Left ventricle myocardium inferior (tissue), 1 donor: ENCODE data around the gene RFESD. TPM values are rescaled to one million over a fixed set of nuclear protein-coding genes. Genes with fewer than 3 reads are reported as not detected.
A peak's percentile ranks its signal among the peaks of the same experiment; 100 is the strongest.

Source experiments
- DNase-seq: peaks from one replicate; pipeline ENCODE4 v3.0.0-alpha.2; 2020
- H3K27ac ChIP-seq: fragments of 200-600 bp; replicated peaks from 2 replicates; pipeline ENCODE4 v1.8.0; 2021
- H3K27me3 ChIP-seq: fragments of 200-600 bp; 2 replicates; pipeline ENCODE4 v1.8.0; 2021; ENCODE audit warnings: low read depth
- H3K36me3 ChIP-seq: fragments of 200-600 bp; 2 replicates; pipeline ENCODE4 v1.8.0; 2021
- H3K4me1 ChIP-seq: fragments of 200-600 bp; 2 replicates; pipeline ENCODE4 v1.8.0; 2021
- H3K4me3 ChIP-seq: fragments of 200-600 bp; 2 replicates; pipeline ENCODE4 v1.8.0; 2021; ENCODE audit warnings: mild to moderate bottlenecking, moderate library complexity
- H3K9me3 ChIP-seq: fragments of 200-600 bp; replicated peaks from 2 replicates; pipeline ENCODE4 v1.8.0; 2021
- CTCF ChIP-seq: fragments of 200-600 bp; IDR thresholded peaks from 2 replicates; pipeline ENCODE4 v1.8.0; 2021; ENCODE audit warnings: antibody characterized with exemption, mild to moderate bottlenecking, borderline replicate concordance
- intact Hi-C: fragments of 100-400 bp; cut with micrococcal nuclease; formaldehyde crosslinking; loops from one replicate; pipeline ENCODE4 v1.11.0; 2022
- total RNA-seq: library from RNA; stranded (reverse); fragmentation: NEBNext Ultra II Directional; extraction: Animal tissue kit (Norgen Biotek cat#: 25700); gene quantifications from one replicate; pipeline ENCODE4 v1.2.1, GENCODE V29; 2021
- donor health status: DM: no; HTN: yes; CAD: no; lungs with severe emphysema.

RFESD gene
- total RNA-seq, 1 donor from 2014 or later = 2.8 TPM

- H3K36me3 ChIP-seq = no peaks in the 10 kb centered on the region
- no peak for DNase-seq
- H3K27me3 ChIP-seq = no peaks in the 10 kb centered on the region
- H3K27ac ChIP-seq = peak overlapping the region; percentile 97
- H3K9me3 ChIP-seq = no peaks in the 10 kb centered on the region
- peaks cover 16% of the 10 kb centered on the region for H3K4me1 ChIP-seq
- H3K4me3 ChIP-seq = peak overlapping the region; percentile 71
- TF ChIP-seq CTCF = no peak
- intact Hi-C loops = no loop called here
Observed at GRCh38 chr5:95647886-95648860, 1.6 kb downstream of the RFESD start.

- DNase-seq = no peak
- no peak overlapping the region for H3K4me3 ChIP-seq
- no peak overlapping the region for H3K27ac ChIP-seq
- no peak for TF ChIP-seq CTCF
- H3K4me1 ChIP-seq = peaks cover 16% of the 10 kb centered on the region
- intact Hi-C loops = no loop called here
- no peaks in the 10 kb centered on the region for H3K9me3 ChIP-seq
- no peaks in the 10 kb centered on the region for H3K27me3 ChIP-seq
- H3K36me3 ChIP-seq = no peaks in the 10 kb centered on the region
Observed at GRCh38 chr5:95649274-95649673, 2.7 kb downstream of the RFESD start.

DNA sequence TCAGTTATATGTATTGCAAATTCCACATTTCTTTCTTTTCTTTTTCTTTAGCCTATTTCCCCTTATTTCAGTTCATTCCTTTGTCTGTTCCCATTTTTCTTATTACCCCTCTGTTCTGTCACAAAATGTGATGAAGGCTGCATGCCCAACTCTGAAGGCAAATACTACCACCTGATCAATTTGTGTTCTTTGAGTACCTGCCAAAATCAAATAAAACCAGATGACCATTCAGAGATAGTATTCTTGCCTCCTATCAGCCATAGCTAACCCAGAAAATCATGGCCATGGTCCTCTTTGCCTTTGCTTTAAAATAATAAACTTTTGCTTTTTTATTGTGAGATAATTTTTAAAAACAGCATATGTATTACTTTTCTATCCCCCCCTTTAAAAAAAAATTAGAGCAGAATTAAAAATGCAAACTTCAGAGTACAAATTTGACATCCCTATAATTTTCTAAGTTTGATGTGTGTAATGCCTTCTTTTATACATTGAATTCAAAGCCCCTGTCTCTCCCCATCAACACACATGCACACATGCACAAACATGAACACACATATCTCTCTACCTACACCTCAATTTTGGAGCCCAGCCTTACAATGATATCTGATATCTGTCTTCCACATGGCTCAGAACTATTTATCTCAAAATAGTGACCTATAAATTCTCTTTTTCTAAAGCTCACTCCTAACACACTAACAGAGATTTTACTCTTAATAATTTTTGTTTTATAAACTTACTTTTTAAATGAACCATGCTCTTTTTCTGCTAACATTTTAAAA lies 3.5 kb downstream of the RFESD start:
- Histone ChIP-seq H3K27ac (no peak overlapping the region), H3K36me3 (no peaks in the 10 kb centered on the region), H3K4me1 (peaks cover 12% of the 10 kb centered on the region), H3K27me3 (no peaks in the 10 kb centered on the region), H3K4me3 (no peak overlapping the region), H3K9me3 (no peaks in the 10 kb centered on the region)
- DNase-seq = no peak
- no peak for TF ChIP-seq CTCF
- intact Hi-C loops = no loop called here

DNA sequence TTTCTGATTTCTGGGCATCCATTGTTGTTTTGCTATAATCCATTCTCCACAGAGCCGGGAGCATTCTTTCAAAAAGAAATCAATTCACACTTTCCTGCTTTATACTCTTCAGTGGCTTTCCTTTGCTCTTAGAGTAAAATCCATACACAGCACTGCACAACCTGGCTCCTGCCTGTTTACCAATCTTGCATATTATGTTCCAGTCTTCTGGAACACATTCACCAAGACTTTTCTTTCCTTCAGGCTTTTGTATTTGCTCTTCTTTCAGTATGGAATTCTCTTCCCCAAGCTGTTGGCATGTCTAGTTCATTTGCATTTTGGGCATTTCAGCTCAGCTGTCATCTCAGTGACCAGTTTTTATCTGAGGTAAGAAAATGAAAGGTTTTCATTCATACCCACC lies 6.3 kb downstream of the RFESD start:
- no peaks in the 10 kb centered on the region for H3K9me3 ChIP-seq

More for the DNA sequence above, 6.3 kb downstream of the RFESD start:
- Histone ChIP-seq H3K27me3 (no peaks in the 10 kb centered on the region), H3K36me3 (no peaks in the 10 kb centered on the region), H3K4me1 (peaks cover 12% of the 10 kb centered on the region), H3K4me3 (no peak overlapping the region), H3K27ac (no peak overlapping the region)
- DNase-seq = no peak
- TF ChIP-seq CTCF = no peak
- intact Hi-C loops = no loop called here
